Measurements from ENCODE around the gene COL12A1. TPM values are rescaled to one million over a fixed set of nuclear protein-coding genes. Genes with fewer than 3 reads are reported as not detected.

COL12A1 gene
- total and polyA plus RNA-seq, 9 donors, result 134 to 277 (median 168) TPM

- no peaks in the 10 kb centered on the region for H3K9me3 ChIP-seq
- no peak overlapping the region for H3K4me3 ChIP-seq
- no peaks in the 10 kb centered on the region for H3K36me3 ChIP-seq
- 69 to 80% (median 74%) methylated on average over 3 of the region's 3 CpGs for WGBS, 3 donors
- intact Hi-C loops (cut with DNase I), result loop anchor here in 3 of 4 donors (5.0 to 10.0 kb wide), 3 partner anchors 1254 to 1637 kb away; no protein-coding TSS in a partner anchor
- peaks cover 3% of the 10 kb centered on the region for H3K4me1 ChIP-seq (ENCODE audit: insufficient read depth)
- no peak for DNase-seq
- TF ChIP-seq CTCF (IDR thresholded peaks at IDR 0.05) (no peak), EP300 (IDR thresholded peaks at IDR 0.05) (no peak), POLR2A (IDR thresholded peaks at IDR 0.05) (no peak)
- H3K27me3 ChIP-seq, result no peaks in the 10 kb centered on the region
- no peak overlapping the region for H3K27ac ChIP-seq
Observed at GRCh38 chr6:75219263-75219662, 13.4 kb upstream of the COL12A1 start.

GRCh38 chr6:75217193-75217592 lies 11.3 kb upstream of the COL12A1 start:
- WGBS, 3 donors, result 1 to 8% (median 1%) methylated on average over 4 of the region's 4 CpGs
- intact Hi-C loops (cut with DNase I), result loop anchor here in 3 of 4 donors (5.0 to 10.0 kb wide), 3 partner anchors 1252 to 1635 kb away; no protein-coding TSS in a partner anchor

GRCh38 chr6:75215291-75215690 lies 9.4 kb upstream of the COL12A1 start:
- WGBS, 3 donors, result 72 to 83% (median 74%) methylated on average over 4 of the region's 4 CpGs
- no peak for DNase-seq
- Histone ChIP-seq H3K27ac (no peak overlapping the region), H3K9me3 (no peaks in the 10 kb centered on the region), H3K27me3 (no peaks in the 10 kb centered on the region), H3K36me3 (no peaks in the 10 kb centered on the region), H3K4me1 (ENCODE audit: insufficient read depth) (peaks cover 3% of the 10 kb centered on the region), H3K4me3 (no peak overlapping the region)
- TF ChIP-seq CTCF (IDR thresholded peaks at IDR 0.05) (no peak), POLR2A (IDR thresholded peaks at IDR 0.05) (no peak), EP300 (IDR thresholded peaks at IDR 0.05) (no peak)
- intact Hi-C loops (cut with DNase I), result loop anchor here in 3 of 4 donors (5.0 to 10.0 kb wide), 3 partner anchors 1250 to 1633 kb away; no protein-coding TSS in a partner anchor

More at GRCh38 chr6:75217193-75217592, 11.3 kb upstream of the COL12A1 start:
- no peaks in the 10 kb centered on the region for H3K36me3 ChIP-seq
- peaks cover 3% of the 10 kb centered on the region for H3K4me1 ChIP-seq (ENCODE audit: insufficient read depth)
- TF ChIP-seq CTCF (IDR thresholded peaks at IDR 0.05) (no peak), POLR2A (IDR thresholded peaks at IDR 0.05) (no peak), EP300 (IDR thresholded peaks at IDR 0.05) (no peak)
- H3K4me3 ChIP-seq, result no peak overlapping the region
- H3K27ac ChIP-seq, result no peak overlapping the region
- no peaks in the 10 kb centered on the region for H3K9me3 ChIP-seq
- no peak for DNase-seq
- H3K27me3 ChIP-seq, result no peaks in the 10 kb centered on the region

- H3K27me3 ChIP-seq, result no peaks in the 10 kb centered on the region
- TF ChIP-seq POLR2A (IDR thresholded peaks at IDR 0.05) (no peak), CTCF (IDR thresholded peaks at IDR 0.05) (no peak)
- 86 to 94% (median 86%) methylated on average over 2 of the region's 2 CpGs for WGBS, 3 donors
- no peak overlapping the region for H3K4me3 ChIP-seq
- H3K27ac ChIP-seq, result no peak overlapping the region
- H3K9me3 ChIP-seq, result no peaks in the 10 kb centered on the region
- no peak for DNase-seq
- no peaks in the 10 kb centered on the region for H3K36me3 ChIP-seq
- intact Hi-C loops (cut with DNase I), result loop anchor here in 3 of 4 donors (5.0 to 10.0 kb wide), 5 partner anchors 1136 to 1476 kb away; no protein-coding TSS in a partner anchor
- peaks cover 3% of the 10 kb centered on the region for H3K4me1 ChIP-seq (ENCODE audit: insufficient read depth)
Observed at GRCh38 chr6:75213732-75214131, 7.9 kb upstream of the COL12A1 start.
